ENCODE results near the gene CDX1. TPM values are rescaled to one million over a fixed set of nuclear protein-coding genes. Genes with fewer than 3 reads are reported as not detected.

The CDX1 gene
- total RNA-seq, 2 experiments from 2014 or later, result not detected

DNA sequence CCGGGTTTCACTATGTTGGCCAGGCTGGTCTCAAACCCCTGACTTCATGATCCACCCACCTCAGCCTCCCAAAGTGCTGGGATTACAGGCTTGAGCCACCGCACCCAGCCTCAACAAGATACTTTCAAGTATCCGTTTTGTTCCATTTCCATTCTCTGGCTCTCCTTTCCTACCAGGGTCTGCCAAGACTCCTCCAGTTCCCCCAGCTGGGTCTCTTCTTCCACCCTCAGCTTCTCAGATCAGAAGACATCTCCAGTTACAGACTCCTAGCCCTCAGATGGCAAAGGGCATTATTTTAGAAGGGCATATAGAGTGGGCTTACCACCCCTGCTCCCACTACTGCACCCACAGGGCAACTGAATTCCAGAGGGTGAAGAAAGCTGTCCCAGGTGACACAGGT is 9.4 kb upstream of the CDX1 start:
- Mint-ChIP-seq H3K4me1 (ENCODE audit: low read depth) (no peaks in the 10 kb centered on the region), H3K27me3 (peaks cover 32% of the 10 kb centered on the region), H3K9me3 (no peaks in the 10 kb centered on the region), H3K27ac (no peak overlapping the region), H3K36me3 (ENCODE audit: low read depth) (no peaks in the 10 kb centered on the region), H3K4me3 (no peak overlapping the region)
- ATAC-seq (ENCODE audit: poor library complexity) (no peak), DNase-seq (no peak)
- CTCF ChIA-PET, result interaction anchor here (0.7 kb wide), 1 partner anchor 263 kb away, joined by 3 read pairs; no protein-coding TSS in a partner anchor
- Histone ChIP-seq H3K9me3 (ENCODE audit: control insufficient read depth in 1 of 2, insufficient read depth in 1 of 2, low read length in 2 of 2) (no peaks in the 10 kb centered on the region), H3K27ac (ENCODE audit: low read depth in 1 of 2, low read length in 2 of 2) (no peak overlapping the region), H3K4me3 (ENCODE audit: low read length) (no peak overlapping the region), H3K27me3 (ENCODE audit: control insufficient read depth in 1 of 2, insufficient read depth in 2 of 2, low read length in 2 of 2) (peaks cover 6 to 10% of the 10 kb centered on the region in 2 experiments), H3K36me3 (ENCODE audit: insufficient read depth, low read length) (no peaks in the 10 kb centered on the region), H3K4me1 (ENCODE audit: insufficient read depth, low read length) (peaks cover 12% of the 10 kb centered on the region)
- POLR2A ChIA-PET, result no interaction called here
- intact Hi-C loops (cut with DNase I, micrococcal nuclease), result no loop called here
- TF ChIP-seq, protein P1, sequence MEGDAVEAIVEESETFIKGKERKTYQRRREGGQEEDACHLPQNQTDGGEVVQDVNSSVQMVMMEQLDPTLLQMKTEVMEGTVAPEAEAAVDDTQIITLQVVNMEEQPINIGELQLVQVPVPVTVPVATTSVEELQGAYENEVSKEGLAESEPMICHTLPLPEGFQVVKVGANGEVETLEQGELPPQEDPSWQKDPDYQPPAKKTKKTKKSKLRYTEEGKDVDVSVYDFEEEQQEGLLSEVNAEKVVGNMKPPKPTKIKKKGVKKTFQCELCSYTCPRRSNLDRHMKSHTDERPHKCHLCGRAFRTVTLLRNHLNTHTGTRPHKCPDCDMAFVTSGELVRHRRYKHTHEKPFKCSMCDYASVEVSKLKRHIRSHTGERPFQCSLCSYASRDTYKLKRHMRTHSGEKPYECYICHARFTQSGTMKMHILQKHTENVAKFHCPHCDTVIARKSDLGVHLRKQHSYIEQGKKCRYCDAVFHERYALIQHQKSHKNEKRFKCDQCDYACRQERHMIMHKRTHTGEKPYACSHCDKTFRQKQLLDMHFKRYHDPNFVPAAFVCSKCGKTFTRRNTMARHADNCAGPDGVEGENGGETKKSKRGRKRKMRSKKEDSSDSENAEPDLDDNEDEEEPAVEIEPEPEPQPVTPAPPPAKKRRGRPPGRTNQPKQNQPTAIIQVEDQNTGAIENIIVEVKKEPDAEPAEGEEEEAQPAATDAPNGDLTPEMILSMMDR (IDR thresholded peaks at IDR 0.05), result no peak

DNA sequence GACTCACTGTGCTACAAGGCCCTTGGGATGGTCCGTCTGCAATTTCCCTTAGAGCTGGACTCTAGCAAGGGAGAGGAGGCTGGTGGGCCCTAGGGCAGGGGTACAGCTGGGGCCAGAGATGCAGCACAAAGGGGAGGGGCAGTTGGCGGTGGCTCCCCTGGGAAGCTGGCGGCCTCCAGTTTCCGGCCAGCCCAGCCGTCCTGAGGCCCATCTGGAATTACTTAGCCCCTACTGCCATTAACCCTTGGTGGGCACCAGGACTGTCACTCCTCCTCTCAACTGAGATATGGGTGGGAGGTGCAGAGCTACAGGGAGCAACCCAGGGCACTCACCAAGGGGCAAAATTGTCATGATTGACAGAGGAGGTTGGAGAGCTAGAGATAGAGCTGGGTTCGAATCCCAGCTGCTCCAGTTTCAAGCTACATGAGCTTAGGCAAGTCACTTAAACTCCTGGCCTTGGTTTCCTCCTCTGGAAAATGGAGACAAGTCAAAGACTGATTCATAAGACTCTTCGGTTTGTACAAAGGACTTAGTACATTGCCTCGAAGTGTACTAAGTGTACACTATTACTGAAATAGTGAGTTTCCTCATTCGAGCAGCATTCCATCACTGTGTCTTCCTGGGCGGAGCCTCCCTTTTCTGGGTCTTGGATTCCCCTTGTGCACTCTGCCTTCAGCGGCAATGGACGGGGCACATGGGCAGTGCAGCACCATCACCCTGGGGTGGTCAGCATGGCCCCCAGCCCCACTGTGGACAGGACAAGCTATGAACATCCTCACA is 8.2 kb upstream of the CDX1 start:
- no peak overlapping the region for H3K27ac ChIP-seq (ENCODE audit: low read depth in 1 of 2, low read length in 2 of 2)
- Mint-ChIP-seq H3K4me3 (no peak overlapping the region), H3K9me3 (no peaks in the 10 kb centered on the region), H3K4me1 (ENCODE audit: low read depth) (no peaks in the 10 kb centered on the region), H3K27ac (no peak overlapping the region), H3K27me3 (peaks cover 32% of the 10 kb centered on the region), H3K36me3 (ENCODE audit: low read depth) (no peaks in the 10 kb centered on the region)
- TF ChIP-seq, protein P1 (IDR thresholded peaks at IDR 0.05), result no peak
- CTCF ChIA-PET, result no interaction called here
- ATAC-seq (ENCODE audit: poor library complexity) (no peak), DNase-seq (no peak)
- POLR2A ChIA-PET, result no interaction called here
- H3K4me1 ChIP-seq (ENCODE audit: insufficient read depth, low read length), result peaks cover 12% of the 10 kb centered on the region
- no peaks in the 10 kb centered on the region for H3K36me3 ChIP-seq (ENCODE audit: insufficient read depth, low read length)
- intact Hi-C loops (cut with DNase I, micrococcal nuclease), result no loop called here
- H3K4me3 ChIP-seq (ENCODE audit: low read length), result no peak overlapping the region
- peaks cover 6 to 10% of the 10 kb centered on the region in 2 experiments for H3K27me3 ChIP-seq (ENCODE audit: control insufficient read depth in 1 of 2, insufficient read depth in 2 of 2, low read length in 2 of 2)
- no peaks in the 10 kb centered on the region for H3K9me3 ChIP-seq (ENCODE audit: control insufficient read depth in 1 of 2, insufficient read depth in 1 of 2, low read length in 2 of 2)

DNA sequence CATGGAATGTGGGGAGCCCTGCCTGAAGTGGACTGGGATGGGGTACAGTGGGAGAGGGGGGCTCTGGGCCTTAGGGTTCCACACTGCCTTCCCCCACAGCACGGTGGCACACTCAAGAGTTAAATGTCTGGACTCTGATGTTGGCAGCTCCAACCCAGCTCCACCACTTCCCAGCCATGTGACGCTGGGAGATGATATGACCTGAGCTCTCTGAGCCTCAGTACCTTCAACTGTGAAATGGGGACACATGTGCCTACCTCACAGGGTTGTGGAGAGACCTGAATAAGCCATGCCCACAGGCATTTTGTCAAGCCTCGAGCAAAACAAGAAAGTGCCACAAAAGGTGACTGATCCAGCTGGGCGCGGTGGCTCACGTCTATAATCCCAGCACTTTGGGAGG is 7.5 kb upstream of the CDX1 start:
- DNase-seq (no peak), ATAC-seq (ENCODE audit: poor library complexity) (no peak)
- Mint-ChIP-seq H3K4me3 (no peak overlapping the region), H3K4me1 (ENCODE audit: low read depth) (no peaks in the 10 kb centered on the region), H3K27ac (no peak overlapping the region), H3K27me3 (peaks cover 36% of the 10 kb centered on the region), H3K36me3 (ENCODE audit: low read depth) (no peaks in the 10 kb centered on the region), H3K9me3 (no peaks in the 10 kb centered on the region)
- H3K27me3 ChIP-seq (ENCODE audit: control insufficient read depth in 1 of 2, insufficient read depth in 2 of 2, low read length in 2 of 2), result peaks cover 6 to 10% of the 10 kb centered on the region in 2 experiments
- ChIA-PET CTCF (no interaction called here), POLR2A (no interaction called here)
- H3K4me3 ChIP-seq (ENCODE audit: low read length), result no peak overlapping the region
- H3K4me1 ChIP-seq (ENCODE audit: insufficient read depth, low read length), result peaks cover 12% of the 10 kb centered on the region
- H3K9me3 ChIP-seq (ENCODE audit: control insufficient read depth in 1 of 2, insufficient read depth in 1 of 2, low read length in 2 of 2), result no peaks in the 10 kb centered on the region
- intact Hi-C loops (cut with DNase I, micrococcal nuclease), result no loop called here
- TF ChIP-seq, protein P1 (IDR thresholded peaks at IDR 0.05), result no peak
- H3K36me3 ChIP-seq (ENCODE audit: insufficient read depth, low read length), result no peaks in the 10 kb centered on the region
- H3K27ac ChIP-seq (ENCODE audit: low read depth in 1 of 2, low read length in 2 of 2), result no peak overlapping the region
